ENCODE data around the gene NACC1. TPM values are rescaled to one million over a fixed set of nuclear protein-coding genes. Genes with fewer than 3 reads are reported as not detected.

The NACC1 gene
- total RNA-seq, 1 donor from 2014 or later = 44.6 TPM

DNA sequence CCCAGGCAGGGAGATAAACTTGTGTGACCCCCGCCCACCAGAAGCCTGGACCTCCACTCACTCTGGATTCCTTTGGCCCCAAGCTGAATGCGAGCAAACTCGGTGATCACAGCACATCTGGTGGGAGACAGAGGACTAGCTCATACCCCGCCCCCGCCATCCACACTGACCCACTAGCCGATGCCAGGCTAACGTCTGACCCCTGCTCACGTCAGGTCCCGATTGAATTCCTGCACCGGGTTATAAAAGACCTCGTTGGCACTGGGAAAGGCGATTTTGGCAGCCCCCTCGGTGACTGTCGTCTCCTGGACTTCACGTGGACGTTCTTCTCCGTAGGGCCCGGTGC, 2.2 kb upstream of the NACC1 start:
- intact Hi-C loops (cut with DNase I) = no loop called here

DNA sequence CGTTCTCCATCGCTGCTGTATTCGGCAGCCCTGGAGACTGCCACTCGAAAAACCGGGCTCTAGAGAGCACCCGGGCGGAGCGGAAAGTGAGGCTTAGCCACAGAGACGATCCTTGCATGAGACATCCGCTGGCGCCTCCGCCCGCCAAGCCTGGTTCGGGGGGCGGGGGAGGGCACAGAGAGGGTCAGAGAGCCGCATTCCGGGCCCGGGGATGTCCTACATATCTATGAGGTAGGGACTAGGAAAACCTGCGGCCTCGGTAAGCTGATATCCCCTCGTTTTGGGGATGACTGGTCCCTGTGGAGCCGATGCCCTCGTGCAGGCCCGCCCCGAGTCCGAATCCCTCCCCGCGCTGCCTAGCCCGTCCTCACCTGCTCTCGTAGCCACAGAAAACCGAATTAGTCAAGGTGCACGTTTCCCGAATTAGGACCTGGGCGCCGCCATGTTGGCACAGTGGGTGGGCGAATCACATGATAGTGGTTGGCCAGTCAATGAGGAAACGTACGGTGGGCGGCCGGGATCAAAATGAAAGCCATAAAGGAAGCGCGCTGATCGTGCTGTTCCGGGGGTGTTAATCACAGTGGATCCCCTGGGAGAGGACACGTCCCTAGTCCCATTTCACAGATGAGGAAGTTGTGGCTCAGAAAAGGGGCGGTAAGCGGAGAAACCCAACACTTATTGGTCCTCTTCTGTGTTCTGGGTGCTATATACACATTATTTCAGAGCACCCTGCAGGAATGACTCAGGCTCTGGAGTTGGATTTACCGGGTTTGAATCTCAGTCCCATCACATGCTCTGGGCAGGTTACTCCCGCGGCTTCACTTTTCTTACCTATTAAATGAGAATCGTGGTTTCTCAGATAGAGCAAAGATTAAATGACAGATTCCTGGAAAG, 1.5 kb upstream of the NACC1 start, which contains the start of gene TRMT1:
Gene TRMT1 (minus strand): TSS at position 459 of the 894 bp plus-strand sequence. CDS start 341 bp downstream, at position 118.
- intact Hi-C loops (cut with DNase I) = no loop called here

More for the DNA sequence above, 2.2 kb upstream of the NACC1 start:
- DNase-seq (no peak), ATAC-seq (ENCODE audit: poor library complexity) (no peak)

DNA sequence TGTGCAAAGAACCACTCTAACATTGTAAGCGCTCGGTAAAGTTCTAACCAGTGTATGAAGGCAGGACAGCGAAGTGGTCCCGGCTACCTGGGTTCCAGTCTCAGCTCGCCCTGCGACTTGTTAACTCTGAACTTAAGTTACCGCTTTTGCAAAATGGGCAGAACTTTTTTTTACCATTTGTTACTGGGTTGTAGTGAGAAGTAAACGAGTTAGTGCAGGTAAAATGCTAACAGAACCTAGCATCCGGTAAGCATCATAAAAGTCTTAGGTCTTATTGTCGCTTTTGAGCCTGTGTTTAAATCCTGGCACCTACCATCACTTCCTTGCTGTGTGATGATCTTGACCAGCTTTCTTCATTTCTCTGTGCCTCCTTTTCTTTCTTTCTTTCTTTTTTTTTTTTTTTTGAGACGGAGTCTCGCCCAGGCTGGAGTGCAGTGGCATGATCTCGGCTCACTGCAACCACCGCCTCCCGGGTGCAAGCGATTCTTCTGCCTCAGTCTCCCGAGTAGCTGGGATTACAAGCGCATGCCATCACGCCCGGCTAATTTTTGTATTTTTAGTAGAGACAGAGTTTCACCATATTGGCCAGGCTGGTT, 790 bp upstream of the NACC1 start:
- DNase-seq (no peak), ATAC-seq (ENCODE audit: poor library complexity) (peak; percentile 18)
- intact Hi-C loops (cut with DNase I) = no loop called here

More for the DNA sequence above, 1.5 kb upstream of the NACC1 start, which contains the start of gene TRMT1:
- ATAC-seq (ENCODE audit: poor library complexity) (peak; percentile 87), DNase-seq (peak; percentile 96)

DNA sequence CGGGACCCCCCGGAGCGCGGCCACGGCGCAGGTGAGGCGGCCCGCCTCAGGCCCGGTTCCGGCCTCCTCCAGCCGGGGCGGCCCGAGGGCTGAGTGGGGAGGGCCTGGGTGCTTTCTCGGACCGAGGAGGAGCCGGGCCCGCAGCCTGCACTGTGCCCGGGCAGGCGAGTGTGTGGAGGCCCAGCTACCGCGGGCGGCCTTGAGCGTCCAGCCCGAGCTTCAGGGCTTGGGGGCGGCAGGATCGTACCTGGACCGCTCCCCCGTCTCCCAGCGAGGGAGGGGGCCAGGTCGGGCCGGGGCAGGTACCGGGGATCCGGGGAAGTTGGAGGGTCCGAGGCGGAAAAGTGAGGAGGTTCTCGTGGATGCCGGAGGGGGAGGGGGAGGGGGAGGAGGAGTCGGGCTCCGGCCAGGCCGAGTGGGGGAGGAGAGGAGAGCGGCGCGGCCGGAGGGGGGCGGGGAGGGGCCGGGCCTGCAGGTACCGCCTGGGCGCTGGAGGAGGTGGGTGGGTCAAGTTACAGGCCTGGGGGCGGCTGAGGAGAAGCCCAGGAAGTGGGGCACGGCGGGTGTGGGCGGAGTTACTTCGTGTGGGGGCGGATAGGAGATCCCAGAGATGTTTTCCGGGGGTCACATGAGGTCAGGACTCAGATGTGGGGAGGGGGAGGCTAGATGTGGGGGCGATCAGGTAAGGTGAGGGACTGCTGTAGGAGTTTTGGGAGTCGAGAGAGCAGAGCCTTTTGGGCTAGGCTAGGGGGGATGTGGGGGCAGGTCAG, 545 bp downstream of the NACC1 start:
- intact Hi-C loops (cut with DNase I) = no loop called here
- no peak for ATAC-seq (ENCODE audit: poor library complexity)
- DNase-seq = no peak

DNA sequence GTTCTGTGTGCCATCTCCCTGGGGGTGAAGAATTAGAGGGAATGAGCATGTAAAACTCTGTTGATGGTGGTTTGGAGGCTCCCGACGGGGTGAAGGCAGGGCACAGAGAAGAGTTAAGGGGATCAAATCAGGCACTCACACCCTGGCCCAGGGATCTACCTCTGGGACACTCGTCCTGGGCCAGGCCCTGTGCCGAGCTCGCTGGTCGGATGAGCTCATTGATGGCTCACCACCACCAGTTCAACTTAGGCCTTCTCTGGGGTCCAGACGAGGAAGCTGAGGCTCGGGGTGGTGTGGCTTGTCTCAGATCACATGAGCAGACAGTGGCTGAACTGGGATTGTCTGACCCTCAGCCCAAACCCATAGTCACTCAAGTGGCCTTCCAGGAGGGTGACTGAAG, 1.6 kb downstream of the NACC1 start:
- intact Hi-C loops (cut with DNase I) = no loop called here
- ATAC-seq (ENCODE audit: poor library complexity) = no peak
- DNase-seq = no peak

DNA sequence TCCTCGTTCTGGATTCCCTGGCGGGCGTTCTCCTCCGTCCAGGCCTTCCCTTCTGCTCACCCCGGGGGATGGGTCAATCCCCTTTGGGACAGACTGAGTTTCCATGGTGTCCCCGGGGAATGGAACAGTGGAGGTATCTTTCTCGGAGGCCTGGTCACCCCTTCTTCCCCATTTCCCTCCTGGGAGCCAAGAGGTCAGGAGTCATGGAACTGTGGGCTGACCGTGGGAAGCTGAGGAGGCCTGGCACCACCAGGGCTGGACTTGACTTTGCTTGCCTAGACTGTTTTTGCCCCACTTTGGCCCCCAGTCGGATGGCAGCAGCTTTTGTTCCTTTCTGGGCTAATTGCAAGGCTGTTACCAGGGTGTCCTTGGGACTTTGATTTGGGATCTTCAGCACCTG, 2.0 kb downstream of the NACC1 start:
- intact Hi-C loops (cut with DNase I) = no loop called here
- no peak for ATAC-seq (ENCODE audit: poor library complexity)
- DNase-seq = no peak

DNA sequence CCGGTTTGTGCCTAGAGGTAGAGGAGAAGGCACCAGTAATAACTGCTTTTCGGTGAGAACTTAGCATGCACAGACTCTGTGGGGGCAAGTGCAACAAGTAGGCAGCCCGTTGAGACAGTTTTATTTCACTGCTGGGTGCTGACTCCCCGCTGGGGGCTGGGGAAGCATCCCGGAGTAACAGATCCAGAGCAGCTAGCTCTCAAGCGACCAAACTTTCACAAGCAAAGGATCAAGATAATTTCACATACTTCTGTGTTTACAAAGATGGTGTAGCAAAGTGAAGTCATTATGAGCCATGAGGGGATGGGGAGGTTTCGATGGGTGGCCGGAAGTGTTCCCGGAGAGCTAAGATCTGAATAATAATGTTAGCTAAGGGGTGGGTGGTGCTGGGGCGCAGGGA, 2.8 kb downstream of the NACC1 start:
- DNase-seq (no peak), ATAC-seq (ENCODE audit: poor library complexity) (no peak)
- intact Hi-C loops (cut with DNase I) = no loop called here

DNA sequence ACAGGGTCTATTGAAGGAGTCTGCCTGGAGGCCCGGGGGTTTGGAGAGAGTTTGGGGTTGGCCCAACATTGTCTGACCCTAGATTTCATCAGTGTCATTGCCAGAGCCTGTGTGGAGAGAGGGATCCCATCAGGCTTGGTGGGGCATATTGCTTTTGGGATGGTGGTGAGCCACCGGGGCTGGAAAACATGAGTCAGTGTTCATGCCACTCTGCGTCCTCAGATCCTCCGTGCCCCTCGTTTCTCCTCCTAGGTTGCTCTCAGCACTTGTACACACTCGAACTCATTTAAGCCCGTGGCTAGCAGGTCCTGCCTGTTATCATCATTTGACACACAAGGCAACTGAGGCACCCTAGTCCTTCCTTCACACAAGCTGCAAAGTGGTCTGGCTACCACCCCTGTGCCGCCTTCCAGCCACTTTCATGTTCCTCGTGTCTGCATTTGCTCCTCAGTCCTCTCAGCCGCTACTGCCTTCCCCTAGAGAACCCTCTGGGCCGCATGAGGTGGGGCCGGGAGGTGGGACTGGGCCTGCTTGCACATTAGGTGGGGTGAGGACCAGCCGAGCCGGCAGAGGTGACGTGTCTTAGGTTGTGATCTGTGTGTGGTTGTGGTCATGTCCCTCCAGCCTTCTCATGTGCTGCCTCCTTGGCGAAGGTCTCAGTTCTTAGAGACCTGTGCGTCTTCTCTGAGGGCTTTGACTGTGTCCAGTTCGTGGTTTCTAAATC, 3.6 kb downstream of the NACC1 start:
- intact Hi-C loops (cut with DNase I) = no loop called here
- no peak for DNase-seq
- ATAC-seq (ENCODE audit: poor library complexity) = no peak

DNA sequence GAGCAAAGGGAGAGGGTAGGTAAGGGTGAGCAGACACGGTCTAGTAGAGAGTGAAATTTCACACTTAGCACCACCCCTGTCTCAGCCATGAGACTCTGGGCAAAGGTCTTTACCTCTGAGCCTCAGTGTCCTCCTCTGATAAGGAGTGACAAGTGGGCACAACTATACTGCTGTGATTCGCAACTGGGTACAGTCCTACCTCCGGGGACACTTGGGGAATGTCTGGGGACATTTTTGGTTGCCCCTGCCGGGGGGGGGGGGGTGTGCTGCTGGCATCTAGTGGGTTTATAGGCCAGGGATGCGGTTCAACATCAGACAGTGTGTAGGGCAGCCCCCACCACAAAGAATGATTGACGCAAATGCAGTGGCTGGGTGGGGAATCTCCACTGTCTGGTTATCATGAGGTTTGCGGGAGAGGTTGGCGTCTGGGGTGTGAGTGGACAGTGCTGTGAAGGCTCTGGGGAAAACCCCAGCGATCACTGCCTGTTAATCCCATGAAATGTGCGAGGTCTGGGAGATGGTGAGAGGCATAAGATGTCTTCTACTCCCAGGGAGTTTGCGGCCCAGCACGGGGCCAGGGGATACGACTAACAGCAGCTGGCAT, 4.3 kb downstream of the NACC1 start:
- intact Hi-C loops (cut with DNase I) = no loop called here
- DNase-seq = no peak
- no peak for ATAC-seq (ENCODE audit: poor library complexity)

DNA sequence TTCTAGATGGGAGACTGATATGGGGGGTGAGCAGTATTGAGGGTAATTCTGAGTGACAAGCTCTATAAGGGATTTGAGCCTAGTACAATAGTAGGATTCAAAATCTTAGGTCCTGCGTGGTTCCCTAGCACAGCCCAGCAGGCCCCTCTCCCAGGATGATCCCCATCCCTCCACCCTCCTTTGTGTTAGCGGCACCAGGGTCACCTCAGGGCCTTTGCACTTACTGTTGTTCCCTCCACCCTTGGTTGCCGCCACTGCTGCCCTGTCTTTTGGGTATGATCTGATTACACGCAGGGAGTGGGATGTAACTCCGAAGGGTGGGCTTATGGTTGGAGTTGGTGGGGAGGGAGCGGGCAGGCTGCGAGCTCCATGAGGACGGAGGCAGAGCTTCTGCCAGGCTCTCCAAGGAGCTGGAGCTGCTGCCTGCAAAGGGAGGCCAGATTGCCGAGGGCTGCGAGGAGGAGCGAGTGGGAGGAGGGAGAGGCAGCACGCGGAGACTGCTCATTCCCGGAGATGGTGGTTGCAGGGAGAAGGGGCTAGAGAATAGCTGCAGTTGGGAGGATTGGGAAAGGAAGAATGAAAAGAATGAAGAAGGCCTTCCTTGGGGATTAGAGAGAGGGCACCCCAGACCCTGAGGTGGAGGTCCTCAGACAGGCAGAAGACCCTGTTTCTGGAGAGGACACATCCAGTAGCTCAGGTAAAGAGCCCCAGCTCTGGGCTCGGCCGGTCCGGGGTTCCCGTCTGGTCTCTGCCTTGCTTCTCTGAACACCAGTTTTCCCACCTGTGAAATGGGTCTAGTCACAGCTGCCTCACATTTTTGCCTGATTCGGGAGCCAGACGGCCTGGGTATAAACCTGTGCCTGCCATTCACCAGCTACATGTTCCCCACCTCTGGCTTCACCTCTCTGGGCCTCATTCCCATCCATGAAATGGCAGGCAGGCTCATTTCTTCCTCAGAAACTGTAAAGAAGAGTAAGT, 5.2 kb downstream of the NACC1 start:
- DNase-seq = no peak
- intact Hi-C loops (cut with DNase I) = no loop called here
- no peak for ATAC-seq (ENCODE audit: poor library complexity)

DNA sequence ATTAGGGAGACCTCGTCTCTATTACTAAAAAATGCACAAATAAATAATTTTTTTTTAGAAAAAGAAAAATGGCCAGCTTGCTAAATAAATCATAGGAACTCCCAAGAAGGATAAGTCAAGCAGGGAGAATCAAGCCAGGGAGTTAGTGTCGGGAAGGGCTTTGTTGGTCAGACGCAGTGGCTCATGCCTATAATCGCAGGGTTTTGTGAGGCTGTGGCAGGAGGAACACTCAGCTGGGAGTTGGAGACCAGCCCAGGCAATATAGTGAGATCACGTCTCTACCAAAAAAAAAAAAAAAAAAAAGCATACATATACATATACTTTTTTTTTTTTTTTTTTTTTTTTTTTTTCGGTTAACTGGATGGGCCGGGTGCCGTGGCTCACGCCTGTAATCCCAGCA, 9.0 kb downstream of the NACC1 start:
- intact Hi-C loops (cut with DNase I) = no loop called here
- no peak for ATAC-seq (ENCODE audit: poor library complexity)
- DNase-seq = no peak

DNA sequence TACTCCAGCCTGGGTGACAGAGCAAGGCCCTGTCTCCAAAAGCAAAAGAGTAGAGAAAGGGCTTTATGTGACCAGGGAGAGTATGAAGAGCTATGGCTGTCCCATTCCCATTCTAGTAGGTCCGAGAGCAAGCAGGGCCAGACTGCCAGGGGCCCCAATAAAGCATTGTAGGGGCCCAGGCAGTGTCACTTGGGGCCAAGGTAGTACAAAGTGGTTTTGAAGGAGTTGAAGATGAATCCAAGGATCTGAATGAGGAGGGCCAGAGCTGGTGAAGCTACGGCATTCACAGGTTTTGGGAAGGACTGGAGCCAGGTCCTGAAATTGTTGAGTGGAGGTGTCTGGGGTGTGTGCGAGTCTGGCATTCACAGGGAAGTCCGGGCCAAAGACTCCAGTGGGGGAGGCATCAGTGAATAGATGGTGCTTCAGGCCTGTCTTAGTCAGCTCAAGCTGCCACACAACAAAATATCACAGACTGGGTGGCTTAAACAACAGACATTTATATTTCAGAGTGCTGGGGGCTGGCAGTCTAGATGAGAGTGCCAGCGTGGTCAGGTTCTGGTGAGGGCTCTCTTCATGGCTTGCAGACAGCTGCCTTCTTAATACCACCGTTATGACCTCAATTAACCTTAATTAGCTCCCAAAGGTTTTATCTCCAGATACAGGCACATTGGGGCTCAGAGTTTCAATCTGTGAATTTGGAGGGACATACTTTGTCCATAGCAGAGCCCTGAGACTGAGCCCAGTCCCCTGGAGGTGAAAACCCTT, 9.9 kb downstream of the NACC1 start:
- DNase-seq (no peak), ATAC-seq (ENCODE audit: poor library complexity) (peak; percentile 18)
- intact Hi-C loops (cut with DNase I) = no loop called here

DNA sequence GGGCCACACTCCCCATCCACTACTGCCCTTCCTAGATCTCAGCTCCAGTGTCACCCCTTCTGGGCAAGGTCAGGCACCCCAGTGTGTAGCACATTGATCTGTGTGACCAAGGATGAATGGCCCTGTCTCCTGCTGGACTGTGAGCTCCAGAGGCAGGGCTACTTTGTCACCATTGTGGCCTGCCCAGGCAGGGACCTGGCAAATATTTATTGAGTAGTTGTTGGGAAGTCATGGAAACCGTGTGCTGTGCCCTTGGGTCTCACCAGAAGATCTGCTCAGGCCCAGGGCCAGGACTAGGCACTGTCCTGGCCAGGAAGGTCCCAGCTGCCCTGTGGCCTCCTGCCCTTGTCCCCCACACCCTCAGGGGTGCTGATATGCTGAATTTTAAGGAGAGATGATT, 10.5 kb downstream of the NACC1 start:
- ATAC-seq (ENCODE audit: poor library complexity) = peak; percentile 37
- intact Hi-C loops (cut with DNase I) = no loop called here

DNA sequence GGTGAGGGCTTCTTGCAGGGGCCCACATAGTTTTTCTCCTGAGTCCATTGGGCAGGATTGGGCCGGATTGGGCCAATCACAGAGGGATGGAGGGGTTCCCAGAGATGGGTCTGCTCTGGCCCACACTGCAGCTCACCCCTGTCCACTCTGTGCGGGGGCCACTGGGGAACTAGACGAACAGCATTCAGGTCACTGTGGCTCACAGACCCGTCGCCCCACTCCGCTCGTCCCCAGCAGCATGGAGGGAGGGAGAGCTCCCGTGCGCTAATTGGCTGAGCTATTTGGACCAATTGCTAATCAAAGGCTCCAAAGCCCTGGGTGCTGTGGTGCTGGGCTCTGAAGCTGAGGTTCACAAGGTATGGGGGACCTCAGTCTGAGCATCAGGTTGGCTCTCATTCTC, 11.3 kb downstream of the NACC1 start:
- intact Hi-C loops (cut with DNase I) = no loop called here
- ATAC-seq (ENCODE audit: poor library complexity) = no peak
- no peak for DNase-seq

More for the DNA sequence above, 10.5 kb downstream of the NACC1 start:
- DNase-seq = no peak

DNA sequence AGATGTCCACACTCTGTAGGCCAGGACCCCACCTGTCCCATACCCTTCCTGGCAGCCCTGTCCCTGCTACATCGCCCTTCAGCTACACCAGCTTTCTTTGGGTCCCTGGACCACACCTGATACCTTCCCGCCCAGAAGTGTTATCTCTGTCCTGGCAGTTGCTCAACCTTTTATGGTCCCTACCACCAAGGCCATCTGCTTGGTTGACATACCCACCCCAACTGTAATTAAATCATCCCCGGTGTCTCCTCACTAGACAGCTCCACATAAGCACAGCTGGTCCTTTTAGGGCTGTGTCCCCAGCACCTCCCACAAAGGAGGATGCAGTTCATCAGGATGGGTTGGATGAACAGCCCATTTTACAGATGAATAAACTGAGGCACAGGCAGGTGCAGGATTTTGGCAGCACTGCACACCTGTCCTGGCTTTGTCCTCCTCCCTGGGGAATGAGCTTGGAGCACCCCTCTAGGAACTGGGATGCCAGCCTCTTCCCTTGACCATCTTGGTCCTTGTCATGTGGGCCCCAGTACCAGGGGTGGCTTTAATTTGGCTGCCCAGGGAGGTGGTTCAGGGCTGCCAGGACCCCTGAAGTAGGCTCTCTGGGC, 12.9 kb downstream of the NACC1 start:
- ATAC-seq (ENCODE audit: poor library complexity) = no peak

DNA sequence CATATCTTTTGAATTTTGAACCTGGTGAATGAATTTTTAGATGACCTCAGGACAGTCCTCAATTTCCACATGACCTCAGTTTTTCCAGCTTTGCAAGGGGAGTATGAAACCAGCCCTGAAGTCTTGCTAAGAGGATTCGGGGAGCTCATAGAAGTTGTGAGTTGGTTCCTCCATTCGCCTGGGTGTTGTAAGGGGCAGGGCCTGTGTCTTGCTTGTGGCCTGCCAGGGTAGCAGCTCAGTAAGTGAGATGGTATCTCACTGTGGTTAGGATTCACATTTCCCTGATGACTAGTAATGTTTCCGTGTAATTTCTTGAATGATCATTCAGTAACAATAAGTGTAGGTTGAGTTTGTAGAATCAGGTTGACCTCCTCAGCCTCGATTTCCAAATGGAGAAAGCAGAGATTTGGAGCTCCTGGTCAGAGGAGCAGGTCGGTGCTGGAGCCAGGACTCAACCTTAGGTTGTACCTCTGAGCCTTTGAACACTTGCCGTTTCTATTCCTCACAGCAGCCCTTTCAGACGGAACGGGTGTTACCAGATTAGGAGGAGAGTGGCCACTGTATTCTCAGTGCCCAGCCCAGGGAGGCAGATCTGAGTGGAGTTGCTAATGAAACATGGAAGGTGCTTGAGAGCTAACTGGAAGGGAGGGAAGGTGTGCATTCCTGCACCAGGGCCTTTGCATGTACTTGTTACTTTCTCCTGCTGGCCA, 14.6 kb downstream of the NACC1 start:
- ATAC-seq (ENCODE audit: poor library complexity) = no peak

More for the DNA sequence above, 12.9 kb downstream of the NACC1 start:
- intact Hi-C loops (cut with DNase I) = no loop called here
- no peak for DNase-seq

More for the DNA sequence above, 14.6 kb downstream of the NACC1 start:
- no peak for DNase-seq
- intact Hi-C loops (cut with DNase I) = no loop called here

Measured in Right ventricle myocardium superior (tissue), 1 donor.